Endothelial cell of umbilical vein (primary cell): ENCODE measurements around the gene MOGAT3. TPM values are rescaled to one million over a fixed set of nuclear protein-coding genes. Genes with fewer than 3 reads are reported as not detected.
A peak's percentile ranks its signal among the peaks of the same experiment; 100 is the strongest.

Experiments used
- Bru-seq: library from RNA; stranded (reverse); fragments of 400-500 nt; gene quantifications from one replicate; lab custom pipeline; 2021; lab: Mats Ljungman, UMichigan
- BruChase-seq, 2 experiments: library from RNA; stranded (reverse); fragments of 400-500 nt; gene quantifications; one replicate each; lab custom pipeline; 2021; lab: Mats Ljungman, UMichigan
- BruUV-seq: library from RNA; stranded (reverse); fragments of 400-500 nt; replicated peaks from 2 replicates; lab custom pipeline; 2021; lab: Mats Ljungman, UMichigan
- CTCF ChIA-PET: fragments of 300-600, 350-600 bp; sonication (Branson Sonifier 250); formaldehyde crosslinking; loops from one replicate; lab custom pipeline; 2021; ENCODE audit warnings: antibody characterized with exemption, inconsistent platforms; lab: Charles Lee
- POLR2A ChIA-PET: fragments of 300-600, 350-600 bp; sonication (Branson Sonifier 250); formaldehyde crosslinking; loops from one replicate; lab custom pipeline; 2021; ENCODE audit warnings: antibody characterized with exemption, inconsistent platforms; lab: Charles Lee
- DNase-seq: peaks from one replicate; pipeline ENCODE4 v3.0.0-alpha.2; 2011; ENCODE audit warnings: low read depth, low spot score
- FAIRE-seq: peaks from 2 replicates; lab custom pipeline; 2011; peaks lifted over from hg19 to GRCh38; lab: Jason Lieb, UNC
- H2AFZ ChIP-seq: 2 replicates; pipeline ENCODE4 v1.6.0; 2012; ENCODE audit warnings: low read depth, low read length, control low read depth, inconsistent platforms
- H3K27ac ChIP-seq: 2 replicates; pipeline ENCODE4 v1.5.1; 2011; ENCODE audit warnings: low read depth, mild to moderate bottlenecking, control low read depth, low read length, moderate library complexity; ENCODE audit not compliant: insufficient read depth
- H3K27me3 ChIP-seq, 2 experiments: 2 replicates each; pipeline versions ENCODE4 v1.6.0 to v1.6.1; 2011; ENCODE audit warnings: low read length in 2 of 2, mixed read lengths in 1 of 2; ENCODE audit not compliant: control insufficient read depth in 2 of 2, insufficient read depth in 2 of 2
- H3K36me3 ChIP-seq, 2 experiments: 2 replicates in 1 of 2; 3 replicates in 1 of 2; pipeline ENCODE4 v1.5.1; 2011; ENCODE audit warnings: low read length in 2 of 2, mild to moderate bottlenecking in 1 of 2, moderate library complexity in 1 of 2; ENCODE audit not compliant: control insufficient read depth in 2 of 2, insufficient read depth in 2 of 2; ENCODE audit errors: extremely low read depth in 1 of 2
- H3K4me1 ChIP-seq: 3 replicates; pipeline ENCODE4 v1.5.1; 2011; ENCODE audit warnings: mild to moderate bottlenecking, low read length; ENCODE audit not compliant: control insufficient read depth, insufficient read depth; ENCODE audit errors: extremely low read depth
- H3K4me2 ChIP-seq: 2 replicates; pipeline ENCODE4 v1.6.1; 2011; ENCODE audit warnings: low read length, control low read depth, mixed read lengths; ENCODE audit not compliant: insufficient read depth
- H3K4me3 ChIP-seq, 3 experiments: fragments of 200-600 bp in 1 of 3; sonication (generic), shearing (Covaris generic) in 1 of 3; replicated peaks in 1 of 3; 2 replicates each; pipeline ENCODE4 v1.5.1; 2011 to 2016; ENCODE audit warnings: control low read depth in 3 of 3, low read length in 3 of 3, mild to moderate bottlenecking in 2 of 3, inconsistent platforms in 1 of 3, low read depth in 1 of 3, moderate library complexity in 1 of 3; ENCODE audit not compliant: insufficient read depth in 1 of 3
- H3K79me2 ChIP-seq: 2 replicates; pipeline ENCODE4 v1.6.0; 2012; ENCODE audit warnings: low read length, inconsistent platforms; ENCODE audit not compliant: control insufficient read depth, insufficient read depth
- H3K9ac ChIP-seq: replicated peaks from 2 replicates; pipeline ENCODE3; 2011; ENCODE audit warnings: low read length, control low read depth; ENCODE audit not compliant: insufficient read depth; ENCODE audit errors: extremely low read depth
- H3K9me1 ChIP-seq: replicated peaks from 3 replicates; pipeline ENCODE4 v1.6.0; 2011; ENCODE audit warnings: mild to moderate bottlenecking, low read length; ENCODE audit not compliant: control insufficient read depth, insufficient read depth; ENCODE audit errors: extremely low read depth
- H3K9me3 ChIP-seq: replicated peaks from 2 replicates; pipeline ENCODE4 v1.5.1; 2012; ENCODE audit warnings: low read length, inconsistent platforms; ENCODE audit not compliant: control insufficient read depth, insufficient read depth
- H4K20me1 ChIP-seq: replicated peaks from 2 replicates; pipeline ENCODE3; 2011; ENCODE audit warnings: mild to moderate bottlenecking, low read length; ENCODE audit not compliant: control insufficient read depth, insufficient read depth; ENCODE audit errors: extremely low read depth
- CTCF ChIP-seq, 2 donors: IDR thresholded peaks; 1 replicate in 1 of 2; 2 replicates in 1 of 2; pipeline ENCODE4 v1.5.1; 2011; ENCODE audit warnings: low read length in 2 of 2, mild to moderate bottlenecking in 2 of 2, moderate library complexity in 2 of 2, control low read depth in 1 of 2, inconsistent platforms in 1 of 2, low read depth in 1 of 2; ENCODE audit not compliant: insufficient read depth in 1 of 2; ENCODE audit errors: extremely low read depth in 1 of 2
- EZH2 ChIP-seq: IDR thresholded peaks from 2 replicates; pipeline ENCODE4 v1.6.1; 2012; ENCODE audit warnings: borderline replicate concordance, low read depth, mild to moderate bottlenecking, moderate library complexity, low read length, inconsistent platforms; ENCODE audit not compliant: severe bottlenecking
- FOS ChIP-seq: IDR thresholded peaks from 2 replicates; pipeline ENCODE4 v1.6.1; 2011; ENCODE audit warnings: mild to moderate bottlenecking, low read length, moderate library complexity, borderline replicate concordance; ENCODE audit not compliant: insufficient read depth
- GATA2 ChIP-seq: IDR thresholded peaks from 2 replicates; pipeline ENCODE4 v1.7.0; 2011; ENCODE audit warnings: low read depth, mild to moderate bottlenecking, moderate library complexity, mixed read lengths, low read length; ENCODE audit not compliant: insufficient read length, insufficient read depth
- JUN ChIP-seq: IDR thresholded peaks from 2 replicates; pipeline ENCODE4 v1.6.1; 2011; ENCODE audit warnings: borderline replicate concordance, low read depth; ENCODE audit not compliant: insufficient read length, insufficient read depth
- MAX ChIP-seq: IDR thresholded peaks from 2 replicates; pipeline ENCODE4 v1.6.1; 2011; ENCODE audit not compliant: insufficient read depth, insufficient read length
- MYC ChIP-seq: IDR thresholded peaks from one replicate; pipeline ENCODE4 v1.6.1; 2011; ENCODE audit warnings: mild to moderate bottlenecking, low read depth, low read length
- POLR2A ChIP-seq: IDR thresholded peaks from 2 replicates; pipeline ENCODE4 v1.6.1; 2012; ENCODE audit warnings: low read depth, mild to moderate bottlenecking, control low read depth, low read length
- POLR2AphosphoS5 ChIP-seq: IDR thresholded peaks from 2 replicates; pipeline ENCODE4 v1.6.1; 2012; ENCODE audit warnings: low read depth, mild to moderate bottlenecking, control low read depth, low read length, moderate library complexity; ENCODE audit not compliant: insufficient read depth
- dilution Hi-C: fragments of 300-500 bp; cut with MboI; formaldehyde crosslinking; loops from one replicate; pipeline ENCODE4 v1.15.0; 2019; ENCODE audit warnings: low sequenced_read_pairs; ENCODE audit not compliant: extremely low pct_ligation_motif_present
- intact Hi-C: fragments of 100-400 bp; cut with micrococcal nuclease; formaldehyde crosslinking; loops from one replicate; pipeline ENCODE4 v1.10.0; 2022
- long read RNA-seq: library from polyadenylated mRNA; stranded (forward); transcript quantifications from one replicate; pipeline ENCODE4 v2.0.0, GENCODE V29; 2021
- polyA minus RNA-seq, 3 experiments: library from RNA; depleted of rRNA, polyadenylated mRNA; stranded (reverse); fragments of >200 nt; gene quantifications; 1 replicate in 1 of 3; 2 replicates in 2 of 3; pipeline ENCODE4 v1.2.3, GENCODE V29; 2011
- polyA plus RNA-seq, 4 experiments: library from polyadenylated mRNA; depleted of rRNA in 3 of 4; stranded (reverse) in 3 of 4; unstranded in 1 of 4; fragments of >200 nt; gene quantifications; 2 replicates each; pipeline versions ENCODE4 v1.2.1 to v1.2.3, GENCODE V29; 2011 to 2012; ENCODE audit warnings: missing spikeins in 1 of 4
- total RNA-seq: library from RNA; stranded (reverse); gene quantifications from 2 replicates; pipeline ENCODE4 v1.2.3, GENCODE V29; 2021

The MOGAT3 gene
- total RNA-seq (not detected in 2 replicates), polyA plus RNA-seq (not detected in 2 replicates), polyA minus RNA-seq (not detected in 2 replicates), Bru-seq, nascent RNA (not detected), BruChase-seq, experiment 1, labeled RNA remaining after a 6-hour chase (percentile 11 among the genes with signal in this experiment), BruChase-seq, experiment 2, labeled RNA remaining after a 2-hour chase (not detected)
- polyA plus RNA-seq (2011; cell fraction: cytosol; rRNA removed) = not detected in 2 replicates
- not detected in 2 replicates for polyA plus RNA-seq (2011; cell fraction: nucleus; rRNA removed)
- polyA plus RNA-seq (2012) = not detected in 2 replicates
- polyA minus RNA-seq (2011; cell fraction: cytosol; rRNA and poly(A)+ RNA removed) = not detected
- polyA minus RNA-seq (2011; cell fraction: nucleus; rRNA and poly(A)+ RNA removed) = not detected in 2 replicates
- long read RNA-seq = 0 reads

GRCh38 chr7:101200862-101201599 lies at the start of gene MOGAT3:
Gene MOGAT3 (minus strand): TSS chr7:101201036. CDS start chr7:101200854, 182 bp downstream.
- H3K9me1 ChIP-seq = no peaks in the 10 kb centered on the region
- H3K4me1 ChIP-seq = peaks cover 5% of the 10 kb centered on the region
- H3K79me2 ChIP-seq = no peaks in the 10 kb centered on the region
- dilution Hi-C loops = no loop called here
- no TSS peak for BruUV-seq
- FAIRE-seq (no peak), DNase-seq (no peak)
- POLR2A ChIA-PET = interaction anchor here (0.6 kb wide), 1 partner anchor 29 kb away, joined by 5 read pairs; no protein-coding TSS in a partner anchor
- no peak within 1 kb of the TSS for H3K27ac ChIP-seq
- H3K9me3 ChIP-seq = no peaks in the 10 kb centered on the region
- peaks cover 0 to 2% of the 10 kb centered on the region in 2 experiments for H3K36me3 ChIP-seq
- H3K27me3 ChIP-seq = peaks cover 28 to 29% of the 10 kb centered on the region in 2 experiments
- H3K4me2 ChIP-seq = no peak within 1 kb of the TSS
- intact Hi-C loops = no loop called here
- H3K9ac ChIP-seq = no peak within 1 kb of the TSS
- CTCF ChIA-PET = interaction anchor here (1.1 to 5.2 kb wide), 4 partner anchors 8 to 82 kb away, joined by 4 to 38 read pairs (median 7); no protein-coding TSS in a partner anchor
- no peak within 1 kb of the TSS for H3K4me3 ChIP-seq
- H2AFZ ChIP-seq = no peak within 1 kb of the TSS
- no peak for TF ChIP-seq CTCF (IDR thresholded peaks at IDR 0.05; ENCODE audit: extremely low read depth in 1 of 2, insufficient read depth in 1 of 2, low read depth in 1 of 2, low read length in 2 of 2)
- TF ChIP-seq MYC = no peak
- no peak for TF ChIP-seq GATA2
- no peak for TF ChIP-seq EZH2
- no peak for TF ChIP-seq JUN
- TF ChIP-seq POLR2A = no peak
- no peak for TF ChIP-seq MAX
- no peak for TF ChIP-seq FOS
- no peak for TF ChIP-seq POLR2AphosphoS5
- no peaks in the 10 kb centered on the region for H4K20me1 ChIP-seq
